GM12864 (cell line): ENCODE data around the gene CEP41.
A peak's percentile ranks its signal among the peaks of the same experiment; 100 is the strongest.

Source experiments
- DNase-seq: peaks from one replicate; pipeline ENCODE4 v3.0.0-alpha.2; 2011; ENCODE audit warnings: low read depth
- H3K4me3 ChIP-seq: 2 replicates; pipeline ENCODE4 v1.5.1; 2011; ENCODE audit warnings: mild to moderate bottlenecking, low read depth, low read length, control low read depth
- TF ChIP-seq, protein P1 (sequence below): IDR thresholded peaks from 2 replicates; pipeline ENCODE4 v1.5.1; 2011; ENCODE audit warnings: low read depth, mild to moderate bottlenecking, moderate library complexity, low read length, control low read depth, inconsistent platforms; ENCODE audit errors: missing control alignments

The CEP41 gene, protein sequence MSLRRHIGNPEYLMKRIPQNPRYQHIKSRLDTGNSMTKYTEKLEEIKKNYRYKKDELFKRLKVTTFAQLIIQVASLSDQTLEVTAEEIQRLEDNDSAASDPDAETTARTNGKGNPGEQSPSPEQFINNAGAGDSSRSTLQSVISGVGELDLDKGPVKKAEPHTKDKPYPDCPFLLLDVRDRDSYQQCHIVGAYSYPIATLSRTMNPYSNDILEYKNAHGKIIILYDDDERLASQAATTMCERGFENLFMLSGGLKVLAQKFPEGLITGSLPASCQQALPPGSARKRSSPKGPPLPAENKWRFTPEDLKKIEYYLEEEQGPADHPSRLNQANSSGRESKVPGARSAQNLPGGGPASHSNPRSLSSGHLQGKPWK

DNA sequence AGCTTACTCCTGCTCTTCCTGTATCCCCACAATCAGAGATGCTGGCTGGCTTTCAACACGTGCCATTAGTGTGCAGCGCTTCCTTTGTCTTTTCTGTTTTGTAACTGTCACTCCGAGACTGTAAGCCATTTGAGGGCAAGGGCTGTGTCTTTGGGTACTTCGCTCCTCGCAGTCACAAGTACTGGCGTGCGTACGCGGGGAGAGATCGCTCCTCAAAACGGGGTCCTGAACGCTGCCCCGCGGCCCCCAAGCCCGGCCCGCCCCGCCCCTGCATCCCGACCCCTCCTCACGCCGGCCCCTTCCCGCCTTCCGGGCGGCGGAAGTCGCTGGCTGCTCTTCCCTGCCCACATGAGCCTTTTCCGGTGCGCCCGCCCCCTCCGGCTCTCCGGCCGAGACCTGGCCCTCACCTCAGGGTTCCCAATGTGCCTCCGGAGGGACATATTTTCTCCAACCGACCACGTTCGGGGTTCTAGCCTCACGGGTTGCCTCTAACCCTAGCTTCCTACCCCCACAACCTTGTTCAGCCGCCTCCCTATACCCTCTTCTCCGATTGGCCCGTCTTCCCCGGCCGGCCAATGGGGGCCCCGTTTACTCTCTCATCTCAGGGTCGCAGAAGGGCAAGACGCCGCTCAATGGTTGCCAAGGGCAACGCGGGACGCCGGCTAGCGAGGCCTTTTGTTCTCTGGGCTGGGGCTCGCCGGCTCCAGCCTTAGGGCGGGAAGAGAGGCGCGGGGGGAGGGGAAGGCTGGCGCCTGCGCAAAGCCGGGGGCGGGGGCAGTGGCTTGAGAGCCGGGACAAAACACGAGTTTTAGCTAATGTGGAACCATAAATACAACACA lies at the start of gene CEP41:
TSS of gene CEP41 (minus strand) at position 490 of the 839 bp plus-strand sequence. CDS start at position 440, 50 bp downstream.
- peak within 1 kb of the TSS; percentile 76 for H3K4me3 ChIP-seq
- TF ChIP-seq, protein P1, sequence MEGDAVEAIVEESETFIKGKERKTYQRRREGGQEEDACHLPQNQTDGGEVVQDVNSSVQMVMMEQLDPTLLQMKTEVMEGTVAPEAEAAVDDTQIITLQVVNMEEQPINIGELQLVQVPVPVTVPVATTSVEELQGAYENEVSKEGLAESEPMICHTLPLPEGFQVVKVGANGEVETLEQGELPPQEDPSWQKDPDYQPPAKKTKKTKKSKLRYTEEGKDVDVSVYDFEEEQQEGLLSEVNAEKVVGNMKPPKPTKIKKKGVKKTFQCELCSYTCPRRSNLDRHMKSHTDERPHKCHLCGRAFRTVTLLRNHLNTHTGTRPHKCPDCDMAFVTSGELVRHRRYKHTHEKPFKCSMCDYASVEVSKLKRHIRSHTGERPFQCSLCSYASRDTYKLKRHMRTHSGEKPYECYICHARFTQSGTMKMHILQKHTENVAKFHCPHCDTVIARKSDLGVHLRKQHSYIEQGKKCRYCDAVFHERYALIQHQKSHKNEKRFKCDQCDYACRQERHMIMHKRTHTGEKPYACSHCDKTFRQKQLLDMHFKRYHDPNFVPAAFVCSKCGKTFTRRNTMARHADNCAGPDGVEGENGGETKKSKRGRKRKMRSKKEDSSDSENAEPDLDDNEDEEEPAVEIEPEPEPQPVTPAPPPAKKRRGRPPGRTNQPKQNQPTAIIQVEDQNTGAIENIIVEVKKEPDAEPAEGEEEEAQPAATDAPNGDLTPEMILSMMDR, result no peak
- DNase-seq, result peak; percentile 87

DNA sequence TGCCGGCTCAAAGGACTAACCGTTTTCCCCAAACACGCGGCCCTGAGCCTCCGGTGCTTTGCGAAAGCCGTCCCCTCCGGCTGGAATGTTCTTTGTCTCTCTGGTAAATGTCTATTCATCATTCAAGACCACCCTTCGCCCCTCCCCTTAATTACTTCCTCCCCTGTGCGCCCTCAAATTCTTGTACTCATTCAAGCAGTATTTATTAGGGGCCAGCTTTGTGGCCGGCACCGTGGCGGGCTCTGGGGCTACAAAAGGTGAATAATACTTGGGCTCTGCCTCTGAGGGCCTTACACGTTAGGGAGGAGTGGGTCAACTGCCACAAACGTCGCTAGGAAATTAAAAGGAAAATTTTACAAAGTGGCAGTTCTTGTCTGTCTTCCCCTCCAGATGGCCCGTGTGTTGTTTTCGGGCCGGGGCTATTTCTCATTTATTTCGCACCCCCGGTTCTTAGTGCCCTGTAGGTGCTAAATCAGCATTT lies 49.5 kb upstream of the CEP41 start:
- no peak overlapping the region for H3K4me3 ChIP-seq
- TF ChIP-seq, protein P1, result no peak
- no peak for DNase-seq

DNA sequence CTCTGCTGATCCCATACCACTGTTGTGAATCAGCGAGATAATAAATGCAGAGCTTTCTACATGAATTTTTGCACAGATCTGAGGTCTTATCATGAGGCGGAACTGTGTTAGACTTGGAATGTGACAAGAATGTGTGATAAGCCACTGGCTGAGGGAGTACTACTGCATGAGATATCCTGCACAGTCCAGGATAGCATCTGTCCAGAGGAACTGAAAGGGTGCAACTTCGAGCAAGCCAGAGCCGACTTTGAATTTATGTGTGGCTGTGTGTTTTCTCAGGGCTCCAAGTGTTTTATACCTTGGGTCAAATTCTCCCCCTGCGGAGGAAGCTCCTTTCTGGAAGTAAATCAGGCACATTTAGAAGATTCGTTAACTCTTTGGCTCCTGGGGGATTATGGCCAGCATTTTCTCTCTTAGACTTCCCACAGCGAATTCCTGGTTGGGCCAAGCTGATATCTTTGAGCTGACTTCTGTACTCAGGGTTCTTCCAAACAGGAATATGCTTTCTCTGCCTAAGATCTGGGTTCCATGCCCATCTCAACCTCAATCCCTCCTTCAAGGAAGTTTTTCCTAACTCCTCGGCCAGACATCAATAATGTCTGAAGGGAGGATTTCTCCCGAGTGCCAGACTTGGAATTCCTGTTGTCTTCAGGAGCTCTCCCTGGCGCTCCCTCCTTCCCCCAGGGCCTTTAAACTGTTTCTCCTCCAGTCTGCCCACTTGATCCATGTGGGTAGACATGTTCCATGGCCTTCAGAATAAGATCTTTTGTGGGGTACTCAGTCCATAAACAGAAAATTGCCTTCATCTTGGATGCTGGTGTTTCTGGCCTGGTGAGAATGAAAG lies 48.5 kb upstream of the CEP41 start:
- TF ChIP-seq, protein P1, result no peak
- DNase-seq, result no peak
- H3K4me3 ChIP-seq, result no peak overlapping the region

DNA sequence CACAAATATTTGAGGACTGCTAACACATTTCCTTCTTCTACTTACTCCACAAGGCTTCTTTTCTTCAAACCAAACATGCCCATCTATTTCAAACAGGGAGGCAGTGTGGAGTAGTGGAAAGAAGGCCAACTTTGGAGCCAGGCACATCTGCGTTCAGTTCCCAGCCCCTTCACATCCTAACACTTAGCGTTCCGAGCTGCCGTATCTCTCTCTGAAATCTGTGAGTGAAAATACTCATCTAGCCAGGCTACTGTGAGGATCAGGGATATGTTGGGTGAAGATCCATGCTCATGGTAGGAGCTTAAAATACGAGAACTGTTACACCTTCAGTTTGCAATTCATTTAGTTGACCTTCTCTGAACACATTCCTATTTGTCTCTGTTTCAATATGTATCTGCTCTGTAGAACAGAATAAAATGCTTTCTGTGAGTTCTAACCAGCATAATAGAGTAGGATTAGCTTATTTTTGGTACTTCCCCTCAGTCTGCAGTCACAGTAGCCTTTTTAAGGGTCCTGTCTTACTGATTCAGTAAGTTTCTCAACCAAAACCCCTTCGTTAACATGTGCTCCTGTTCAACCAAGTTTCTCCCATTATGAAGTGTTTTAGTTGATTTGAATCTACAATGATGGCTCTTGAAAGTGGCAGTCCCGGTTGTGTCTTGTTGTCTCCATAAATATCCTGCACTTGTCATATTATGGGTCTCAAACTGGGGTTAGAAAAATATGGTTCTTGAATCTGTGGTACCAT lies 47.8 kb upstream of the CEP41 start:
- no peak overlapping the region for H3K4me3 ChIP-seq
- DNase-seq, result no peak
- TF ChIP-seq, protein P1, result no peak

DNA sequence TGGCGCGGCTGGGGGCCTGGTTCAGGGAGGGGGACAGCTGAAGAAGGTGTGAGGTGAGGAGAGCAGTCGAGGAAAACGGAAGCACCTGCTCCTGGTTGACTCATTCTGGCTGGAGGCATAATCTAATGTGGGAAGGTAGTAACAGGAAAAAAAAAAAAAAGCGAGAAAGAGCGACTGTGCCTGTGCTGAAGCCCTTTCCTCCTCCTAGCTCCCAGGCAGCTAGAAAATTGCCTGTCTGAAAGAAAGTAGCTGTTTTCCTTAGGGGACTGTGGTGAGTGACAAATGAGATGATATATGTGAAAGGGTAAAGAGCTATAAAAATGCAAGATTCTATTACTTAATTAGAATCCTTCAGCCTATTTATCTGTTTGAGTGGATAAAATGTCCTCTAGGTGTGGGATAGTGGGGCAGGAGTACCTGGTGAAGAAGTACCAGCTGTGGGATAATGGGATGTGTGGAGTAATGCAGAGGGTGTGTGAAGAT lies 46.2 kb upstream of the CEP41 start:
- DNase-seq, result no peak
- TF ChIP-seq, protein P1, result no peak
- H3K4me3 ChIP-seq, result peak overlapping the region; percentile 54
